Psoas muscle (tissue), 8 donors: ENCODE data around the gene KRTAP10-5. TPM values are rescaled to one million over a fixed set of nuclear protein-coding genes. Genes with fewer than 3 reads are reported as not detected.

Experiments used
- ATAC-seq, 4 donors: fragments of 200-7000 bp; cut with Tn5 transposase; one replicate each; pipeline ENCODE4 v1.9.1; 2020; ENCODE audit warnings: moderate library complexity in 3 of 4, mild to moderate bottlenecking in 2 of 4
- DNase-seq, 2 donors: peaks; one replicate each; pipeline ENCODE4 v3.0.0-alpha.2; 2020
- H3K27ac ChIP-seq: fragments of 200-600 bp; one replicate; pipeline ENCODE4 v1.8.0; 2022
- H3K27me3 ChIP-seq, 3 donors: fragments of 200-600 bp in 1 of 3; one replicate each; pipeline versions ENCODE4 v1.6.1 to v1.8.0; 2013 to 2022; ENCODE audit warnings: low read length in 2 of 3, mild to moderate bottlenecking in 2 of 3, moderate library complexity in 1 of 3; ENCODE audit not compliant: insufficient read depth in 3 of 3
- H3K36me3 ChIP-seq, 2 donors: fragments of 200-600 bp in 1 of 2; one replicate each; pipeline versions ENCODE4 v1.6.1 to v1.8.0; 2013 to 2022; ENCODE audit warnings: low read depth in 1 of 2, mild to moderate bottlenecking in 1 of 2, moderate library complexity in 1 of 2; ENCODE audit not compliant: insufficient read depth in 1 of 2
- H3K4me1 ChIP-seq: fragments of 200-600 bp; one replicate; pipeline ENCODE4 v1.8.0; 2022
- H3K4me3 ChIP-seq: fragments of 200-600 bp; one replicate; pipeline ENCODE4 v1.8.0; 2022; ENCODE audit warnings: mild to moderate bottlenecking
- H3K9me3 ChIP-seq: fragments of 200-600 bp; one replicate; pipeline ENCODE4 v1.8.0; 2022
- WGBS, 3 donors: extraction: QIAGEN DNeasy Blood & Tissue Kit; methylation state at CpG; one replicate each; pipeline versions ENCODE4 v1.1.6 to v1.1.7; 2013; 5-methylcytosine and 5-hydroxymethylcytosine counted together
- intact Hi-C, 2 donors: fragments of 100-400 bp; cut with DNase I; formaldehyde crosslinking; loops; one replicate each; pipeline versions ENCODE4 v1.11.0 to v1.14.2; 2022
- polyA plus RNA-seq, 3 donors: library from polyadenylated mRNA; stranded (reverse); fragments of 200-250 nt; gene quantifications; one replicate each; pipeline ENCODE4 v1.2.3, GENCODE V29; 2013
- total RNA-seq, 4 donors: library from RNA; stranded (reverse); fragmentation: NEBNext Ultra II Directional in 2 of 4; extraction: Animal tissue kit (Norgen Biotek cat#: 25700) in 2 of 4; gene quantifications; one replicate each; pipeline versions ENCODE4 v1.2.1 to v1.2.4, GENCODE V29; 2021 to 2023
- TF ChIP-seq, protein P1 (sequence below): fragments of 200-600 bp; IDR thresholded peaks from one replicate; pipeline ENCODE4 v1.8.0; 2022; ENCODE audit warnings: antibody characterized with exemption
- donor health status: healthy with polysubstance abuse.
- donor health status: DM: no; HTN: no; CAD: no; lungs with moderate emphysema.
- donor health status: Bipolar disorder and iron deficiency.
- donor health status: healthy.
- donor health status: DM: yes; HTN: yes; CAD: no.
- donor health status: DM: no; HTN: no; CAD: no.
- donor health status: DM: no; HTN: no; CAD: no.
- donor health status: DM: yes; HTN: yes; CAD: no.

Gene KRTAP10-5
- total and polyA plus RNA-seq, 7 donors, result not detected

DNA sequence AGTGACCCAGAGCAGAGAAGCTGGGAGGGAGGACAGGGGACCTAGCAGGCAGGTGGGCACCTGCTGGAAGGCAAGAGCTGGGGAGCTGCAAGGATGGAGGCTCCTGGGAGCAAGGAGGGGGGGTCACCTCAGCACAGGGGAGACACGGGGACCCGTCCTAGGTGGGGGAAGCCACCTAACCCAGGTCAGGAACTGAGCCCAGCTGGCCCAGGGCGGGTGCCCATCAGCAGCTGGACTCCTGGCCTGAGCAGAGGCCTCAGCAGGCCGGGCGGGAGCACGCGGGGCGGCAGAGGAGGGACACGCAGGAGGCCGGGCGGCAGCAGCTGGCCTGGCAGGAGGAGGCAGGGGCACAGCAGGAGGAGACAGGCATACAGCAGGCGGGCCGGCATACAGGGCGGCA is 41.4 kb downstream of the KRTAP10-5 start:
- H3K4me3 ChIP-seq, result no peak overlapping the region
- intact Hi-C loops, result no loop called here
- H3K36me3 ChIP-seq, result no peaks in the 10 kb centered on the region
- no peak for DNase-seq
- no peak for ATAC-seq
- H3K27ac ChIP-seq, result no peak overlapping the region
- H3K9me3 ChIP-seq, result no peaks in the 10 kb centered on the region
- H3K4me1 ChIP-seq, result no peaks in the 10 kb centered on the region
- peaks cover 0 to 17% (median 9%) of the 10 kb centered on the region in 3 donors for H3K27me3 ChIP-seq
- 19 to 24% (median 21%) methylated on average over 6 to 14 of the region's 14 CpGs for WGBS, 3 donors
- TF ChIP-seq, protein P1, sequence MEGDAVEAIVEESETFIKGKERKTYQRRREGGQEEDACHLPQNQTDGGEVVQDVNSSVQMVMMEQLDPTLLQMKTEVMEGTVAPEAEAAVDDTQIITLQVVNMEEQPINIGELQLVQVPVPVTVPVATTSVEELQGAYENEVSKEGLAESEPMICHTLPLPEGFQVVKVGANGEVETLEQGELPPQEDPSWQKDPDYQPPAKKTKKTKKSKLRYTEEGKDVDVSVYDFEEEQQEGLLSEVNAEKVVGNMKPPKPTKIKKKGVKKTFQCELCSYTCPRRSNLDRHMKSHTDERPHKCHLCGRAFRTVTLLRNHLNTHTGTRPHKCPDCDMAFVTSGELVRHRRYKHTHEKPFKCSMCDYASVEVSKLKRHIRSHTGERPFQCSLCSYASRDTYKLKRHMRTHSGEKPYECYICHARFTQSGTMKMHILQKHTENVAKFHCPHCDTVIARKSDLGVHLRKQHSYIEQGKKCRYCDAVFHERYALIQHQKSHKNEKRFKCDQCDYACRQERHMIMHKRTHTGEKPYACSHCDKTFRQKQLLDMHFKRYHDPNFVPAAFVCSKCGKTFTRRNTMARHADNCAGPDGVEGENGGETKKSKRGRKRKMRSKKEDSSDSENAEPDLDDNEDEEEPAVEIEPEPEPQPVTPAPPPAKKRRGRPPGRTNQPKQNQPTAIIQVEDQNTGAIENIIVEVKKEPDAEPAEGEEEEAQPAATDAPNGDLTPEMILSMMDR, result no peak

DNA sequence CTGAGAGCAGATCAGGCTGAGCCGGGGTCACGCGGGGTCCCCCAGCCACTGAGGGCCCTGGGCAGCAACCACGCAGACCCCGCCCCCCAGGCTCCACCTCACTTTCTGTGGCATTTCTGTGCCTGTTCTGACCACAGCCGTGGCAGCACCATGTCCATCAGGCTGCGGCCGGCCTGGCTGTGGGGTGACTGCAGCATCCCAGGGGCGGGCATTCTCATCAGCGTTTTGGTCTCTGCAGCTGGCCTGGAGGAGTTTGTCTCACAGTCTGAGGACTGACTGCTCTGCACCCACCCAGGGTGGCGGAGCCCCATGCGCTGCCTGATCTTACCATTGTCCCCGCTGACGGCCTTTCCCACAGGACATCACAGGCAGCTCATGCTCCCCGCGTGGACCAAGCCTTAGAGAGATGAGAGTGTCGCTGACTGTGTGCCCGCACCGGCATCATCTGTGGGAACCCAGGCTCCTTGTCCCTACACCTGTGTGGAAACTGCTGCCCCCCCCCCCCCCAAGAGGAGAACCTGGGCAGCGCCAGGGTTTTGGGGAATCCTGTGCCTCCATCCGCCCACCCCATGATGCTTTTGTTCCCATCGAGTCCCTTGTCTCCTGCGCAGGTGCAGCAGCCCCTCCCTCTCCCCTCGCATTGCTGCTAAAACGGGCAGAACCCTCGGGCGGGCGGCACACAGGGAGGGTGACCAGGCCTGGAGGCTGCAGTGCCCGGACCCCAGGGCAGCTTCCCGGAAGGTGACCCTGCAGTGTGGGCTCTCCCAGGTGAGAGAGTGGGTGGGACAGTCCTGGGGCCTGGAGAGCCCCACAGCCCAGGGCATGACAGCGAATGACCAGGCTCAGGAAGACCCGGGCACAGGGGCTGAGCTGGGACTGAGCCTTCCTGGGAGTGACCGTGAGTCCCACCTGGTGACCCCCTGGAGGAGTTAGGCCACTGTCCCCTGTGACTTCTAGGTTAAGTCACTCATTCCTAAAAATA is 42.2 kb downstream of the KRTAP10-5 start:
- H3K36me3 ChIP-seq, result no peaks in the 10 kb centered on the region
- no peak overlapping the region for H3K27ac ChIP-seq
- H3K4me3 ChIP-seq, result no peak overlapping the region
- WGBS, 3 donors, result 90 to 92% (median 90%) methylated on average over 30 to 33 of the region's 33 CpGs
- DNase-seq, result no peak
- TF ChIP-seq, protein P1, result no peak
- H3K27me3 ChIP-seq, result peaks cover 0 to 17% (median 9%) of the 10 kb centered on the region in 3 donors
- no peak for ATAC-seq
- H3K4me1 ChIP-seq, result no peaks in the 10 kb centered on the region
- intact Hi-C loops, result no loop called here
- no peaks in the 10 kb centered on the region for H3K9me3 ChIP-seq

DNA sequence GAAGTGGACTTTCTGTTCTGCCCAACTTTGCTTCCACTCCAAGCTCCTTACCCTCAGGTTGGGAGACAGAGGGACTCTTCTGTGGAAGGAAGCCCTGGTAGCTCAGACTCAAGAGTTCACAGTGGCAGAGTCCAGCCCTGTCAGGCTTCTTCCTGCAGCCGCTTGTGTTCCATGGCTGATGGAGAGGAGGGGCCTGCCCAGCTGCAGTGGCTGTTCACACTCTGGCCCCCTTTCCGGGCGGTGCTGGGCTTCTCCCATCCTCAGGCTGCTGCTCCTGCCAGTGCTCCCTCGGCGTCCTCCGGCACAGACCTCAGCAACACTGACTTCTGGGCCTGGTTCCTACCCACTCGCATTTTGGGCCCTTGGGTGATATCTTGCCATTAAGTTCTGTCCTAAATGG is 44.4 kb downstream of the KRTAP10-5 start:
- 42 to 51% (median 45%) methylated on average over 7 of the region's 7 CpGs for WGBS, 3 donors

DNA sequence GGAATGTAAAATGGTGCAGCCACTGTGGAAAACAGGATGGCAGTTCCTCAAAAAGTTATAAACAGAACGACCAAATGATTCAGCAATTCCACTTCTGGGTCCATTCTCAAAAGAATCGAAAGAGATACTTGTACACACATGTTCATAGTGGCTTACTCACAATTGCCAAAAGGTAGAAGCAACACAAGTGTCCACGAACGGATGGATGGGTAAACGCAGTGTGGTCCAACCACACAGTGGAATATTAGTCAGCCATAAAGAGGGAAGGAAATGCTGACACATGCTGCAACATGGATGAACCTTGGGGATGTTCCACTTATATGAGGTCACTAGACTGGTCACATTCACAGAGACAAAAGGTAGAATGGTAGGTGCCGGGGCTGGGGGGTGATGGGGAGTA is 45.7 kb downstream of the KRTAP10-5 start:
- 91 to 97% (median 93%) methylated on average over 6 of the region's 6 CpGs for WGBS, 3 donors
- intact Hi-C loops, result no loop called here
- Histone ChIP-seq H3K4me1 (no peaks in the 10 kb centered on the region), H3K27ac (no peak overlapping the region), H3K9me3 (no peaks in the 10 kb centered on the region), H3K27me3 (peaks cover 0 to 20% (median 5%) of the 10 kb centered on the region in 3 donors), H3K4me3 (no peak overlapping the region), H3K36me3 (no peaks in the 10 kb centered on the region)
- no peak for ATAC-seq
- TF ChIP-seq, protein P1, result no peak
- DNase-seq, result no peak

More for the DNA sequence above, 44.4 kb downstream of the KRTAP10-5 start:
- Histone ChIP-seq H3K27ac (no peak overlapping the region), H3K27me3 (peaks cover 0 to 19% (median 9%) of the 10 kb centered on the region in 3 donors), H3K4me1 (no peaks in the 10 kb centered on the region), H3K36me3 (no peaks in the 10 kb centered on the region), H3K9me3 (no peaks in the 10 kb centered on the region), H3K4me3 (no peak overlapping the region)
- intact Hi-C loops, result no loop called here
- ATAC-seq, result no peak
- DNase-seq, result no peak
- TF ChIP-seq, protein P1, result no peak
